Kidney capillary endothelial cell (primary cell): ENCODE measurements around the gene STRIP1.
A peak's percentile ranks its signal among the peaks of the same experiment; 100 is the strongest.
"Not testable (repeated sequence)": the region's sequence is repeated elsewhere in the genome, so short reads cannot be mapped to it uniquely, and the experiment has no call there.

Source experiments
- DNase-seq: peaks from one replicate; pipeline ENCODE4 v3.0.0-alpha.2; 2018; ENCODE audit warnings: low spot score

The STRIP1 gene

DNA sequence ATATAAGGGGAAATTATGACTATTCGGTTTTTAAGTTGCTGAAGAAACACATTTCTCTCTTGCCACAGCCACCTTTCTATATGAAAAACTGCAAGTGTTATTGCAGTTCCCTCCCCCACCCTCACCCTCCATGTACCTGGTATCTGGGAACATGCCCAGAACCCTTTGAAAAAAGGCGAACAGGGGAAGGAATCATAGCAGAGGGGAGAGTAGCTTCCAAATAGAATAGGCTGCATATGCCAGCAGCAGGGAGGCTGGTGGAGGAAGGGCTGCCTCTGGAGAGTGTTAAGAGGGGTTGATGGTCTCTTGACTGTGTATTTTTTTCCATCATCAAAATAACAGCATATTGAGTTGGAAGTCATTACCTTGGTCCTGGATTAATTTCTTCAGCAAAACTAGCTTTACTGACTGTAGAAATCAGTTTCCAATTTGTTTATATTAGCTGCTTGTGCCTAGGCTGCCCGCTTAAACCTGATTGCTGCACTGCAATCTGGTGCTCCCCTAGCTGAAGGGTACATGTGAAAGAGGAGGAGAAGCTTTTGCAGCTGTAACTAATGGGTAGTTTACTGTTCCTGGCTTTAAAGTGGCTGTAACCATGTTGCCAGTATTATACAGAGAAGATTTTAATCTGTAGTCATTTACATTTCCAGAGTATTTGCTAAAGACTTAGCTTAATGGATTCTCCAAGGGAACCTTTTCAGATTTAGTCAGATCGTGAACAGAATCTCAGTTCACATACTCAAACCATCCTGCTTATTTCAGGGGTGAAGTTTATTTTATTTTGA, 27.2 kb upstream of the STRIP1 start:
- DNase-seq = no peak

DNA sequence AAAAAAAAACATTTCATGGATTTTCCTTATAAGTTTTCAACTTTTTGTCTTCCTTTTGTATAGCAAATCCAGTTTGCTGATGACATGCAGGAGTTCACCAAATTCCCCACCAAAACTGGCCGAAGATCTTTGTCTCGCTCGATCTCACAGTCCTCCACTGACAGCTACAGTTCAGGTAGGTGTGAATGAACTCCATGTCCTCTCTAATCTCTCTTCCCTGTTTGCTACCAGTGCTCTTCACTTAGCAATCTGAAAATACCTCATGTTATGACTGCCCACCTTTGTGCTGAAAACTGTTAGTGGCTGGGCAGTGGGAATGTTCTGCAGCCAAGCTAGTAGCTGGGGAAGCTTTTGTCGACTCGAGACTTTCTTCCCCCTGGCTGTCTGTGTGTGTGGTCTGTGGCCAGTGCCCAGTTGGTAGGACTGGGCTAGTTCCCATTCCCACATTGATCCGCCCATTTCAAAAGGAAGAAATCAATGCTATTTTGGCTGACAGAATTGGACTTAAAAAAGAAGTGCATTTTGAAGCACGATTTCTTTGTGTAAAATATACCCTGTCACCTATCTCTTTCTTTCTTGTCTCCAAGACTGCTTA, 25.4 kb upstream of the STRIP1 start:
- DNase-seq = no peak

DNA sequence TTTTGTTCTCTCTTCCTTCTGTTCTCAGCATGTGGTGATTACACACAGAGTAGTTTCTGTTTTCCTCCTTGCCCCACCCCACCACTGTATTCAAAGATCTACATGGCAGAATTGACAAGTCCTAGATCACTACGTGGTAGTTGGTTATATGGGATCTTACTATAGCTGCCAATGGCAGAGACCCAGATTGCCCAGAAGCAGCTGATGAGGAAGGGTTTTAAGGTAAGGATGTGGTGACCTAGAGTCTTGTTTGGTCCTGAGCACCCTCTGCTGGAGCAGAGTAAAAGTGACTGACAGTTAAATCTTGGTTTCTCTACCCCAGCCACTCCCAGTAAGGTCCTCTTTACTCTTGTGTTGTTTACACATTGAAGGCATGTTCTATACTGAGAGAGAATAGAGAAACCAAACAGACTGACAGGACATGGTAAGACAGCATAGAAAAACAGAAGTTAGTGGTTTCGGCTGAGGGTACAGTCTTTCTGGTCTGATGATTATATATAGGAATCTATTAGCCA, 22.8 kb upstream of the STRIP1 start:
- DNase-seq = peak; percentile 32

DNA sequence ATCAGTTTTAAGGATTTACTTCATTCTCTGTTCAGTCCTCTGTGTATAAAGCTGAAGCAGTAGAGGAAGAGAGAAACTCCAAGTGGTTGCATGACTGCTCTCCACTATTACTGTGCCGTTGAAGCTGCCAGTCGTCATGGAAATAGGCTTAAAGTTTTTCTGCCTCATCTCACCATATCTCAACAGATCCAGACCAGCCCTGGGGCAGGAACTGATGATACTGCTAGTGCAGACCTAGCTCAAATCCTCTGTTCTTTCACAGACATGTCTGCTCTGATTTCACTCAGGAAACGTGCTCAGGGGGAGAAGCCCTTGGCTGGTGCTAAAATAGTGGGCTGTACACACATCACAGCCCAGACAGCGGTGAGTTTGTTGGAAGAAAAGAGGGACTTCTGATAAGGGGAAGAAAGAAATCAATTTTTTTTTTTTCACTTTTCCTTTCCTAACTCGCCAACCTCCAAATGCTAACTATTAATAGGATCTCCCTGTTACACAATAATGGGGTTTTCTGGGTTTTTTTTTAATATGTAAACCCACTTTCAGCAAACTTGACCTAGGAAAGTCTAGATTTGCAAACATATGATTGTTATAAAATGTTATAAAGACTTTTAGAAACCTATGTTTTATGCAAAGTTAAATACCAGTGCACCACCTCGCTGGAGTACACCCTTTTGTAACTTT, 22.2 kb upstream of the STRIP1 start:
- DNase-seq = no peak

DNA sequence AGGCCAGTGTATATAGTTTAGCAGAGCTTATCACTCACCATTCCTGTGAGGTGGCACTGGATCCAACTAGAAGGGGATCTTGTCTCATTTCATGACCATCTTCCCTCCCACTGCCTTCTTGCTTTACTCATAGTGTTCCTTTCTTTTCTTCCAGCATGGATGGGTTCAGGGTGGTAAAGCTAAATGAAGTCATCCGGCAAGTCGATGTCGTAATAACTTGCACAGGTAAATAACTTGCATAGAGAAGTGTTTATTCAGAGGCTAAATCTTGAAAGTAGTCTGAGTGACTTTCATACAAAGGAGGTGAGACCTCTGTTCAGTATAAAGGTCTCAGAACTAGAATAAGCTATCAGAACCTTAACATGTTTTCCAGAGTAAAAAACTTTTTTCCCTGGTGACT, 16.6 kb upstream of the STRIP1 start:
- DNase-seq = no peak

DNA sequence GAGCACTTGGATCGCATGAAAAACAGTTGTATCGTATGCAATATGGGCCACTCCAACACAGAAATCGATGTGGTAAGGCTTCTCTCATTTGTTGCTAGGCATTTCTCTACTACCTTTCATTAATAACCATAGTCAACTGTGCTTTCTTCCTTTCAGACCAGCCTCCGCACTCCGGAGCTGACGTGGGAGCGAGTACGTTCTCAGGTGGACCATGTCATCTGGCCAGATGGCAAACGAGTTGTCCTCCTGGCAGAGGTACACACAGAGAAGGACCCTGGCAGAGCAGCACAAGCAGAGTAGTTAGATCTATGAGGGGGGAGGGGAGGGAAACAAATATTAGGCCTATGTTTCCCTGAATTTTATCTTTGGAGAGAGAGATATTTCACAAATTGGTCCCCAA, 16.0 kb upstream of the STRIP1 start:
- no peak for DNase-seq

DNA sequence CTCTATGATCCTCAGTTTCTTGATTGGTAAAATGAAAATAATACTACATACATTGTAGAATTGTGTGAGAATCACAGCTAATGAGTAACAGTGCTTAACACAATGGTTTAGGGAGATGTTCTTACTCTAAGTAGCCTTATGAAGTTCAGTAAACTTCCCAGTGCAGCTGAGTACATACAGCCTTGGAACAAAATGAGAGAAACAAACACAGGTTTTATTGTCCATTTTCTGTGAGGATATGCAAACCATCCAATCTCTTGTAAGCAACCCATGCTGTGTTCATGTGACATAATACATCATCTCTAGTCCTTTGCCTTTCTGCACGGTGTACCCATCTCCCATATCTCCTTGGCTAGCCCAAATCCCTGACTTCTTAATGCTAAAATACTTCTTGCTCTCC, 14.7 kb upstream of the STRIP1 start:
- no peak for DNase-seq

DNA sequence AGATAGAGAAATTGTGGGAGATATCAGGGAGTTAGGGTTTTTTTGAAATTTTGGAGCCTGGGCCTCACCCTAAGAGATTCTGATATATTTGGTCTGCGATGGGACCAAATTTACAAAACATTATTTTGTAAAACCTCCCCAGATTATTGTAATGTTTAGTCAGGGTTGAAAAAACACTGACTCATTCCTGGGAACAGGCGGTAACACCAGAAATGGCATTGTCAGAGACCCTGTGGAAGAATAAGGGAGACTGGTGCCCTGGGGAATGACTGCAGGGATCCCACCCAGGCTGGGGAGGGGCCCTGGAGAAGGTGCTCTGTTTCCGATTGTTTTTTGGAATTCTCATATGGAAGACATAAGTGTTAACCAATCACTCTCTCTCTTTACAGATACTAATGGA, 13.1 kb upstream of the STRIP1 start:
- DNase-seq = no peak

DNA sequence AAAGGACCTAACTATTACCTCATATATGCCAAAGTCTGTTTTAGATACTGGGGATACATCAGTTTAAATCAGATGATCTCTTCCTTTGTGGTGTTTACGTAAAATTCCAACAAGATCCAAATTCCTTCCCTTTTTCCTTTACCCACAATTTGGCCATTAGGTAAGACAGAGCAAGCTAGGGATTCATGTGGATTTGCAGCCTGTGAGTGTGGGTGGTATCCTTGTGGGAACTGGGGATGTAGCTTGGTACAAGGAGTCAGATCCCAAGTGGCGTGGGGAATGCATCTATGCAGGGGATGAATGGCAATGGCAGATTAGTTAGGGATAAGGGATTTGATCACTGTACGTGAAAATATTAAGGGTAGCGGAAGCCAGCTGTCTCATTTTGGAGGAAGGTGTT, 9.8 kb upstream of the STRIP1 start:
- no peak for DNase-seq

DNA sequence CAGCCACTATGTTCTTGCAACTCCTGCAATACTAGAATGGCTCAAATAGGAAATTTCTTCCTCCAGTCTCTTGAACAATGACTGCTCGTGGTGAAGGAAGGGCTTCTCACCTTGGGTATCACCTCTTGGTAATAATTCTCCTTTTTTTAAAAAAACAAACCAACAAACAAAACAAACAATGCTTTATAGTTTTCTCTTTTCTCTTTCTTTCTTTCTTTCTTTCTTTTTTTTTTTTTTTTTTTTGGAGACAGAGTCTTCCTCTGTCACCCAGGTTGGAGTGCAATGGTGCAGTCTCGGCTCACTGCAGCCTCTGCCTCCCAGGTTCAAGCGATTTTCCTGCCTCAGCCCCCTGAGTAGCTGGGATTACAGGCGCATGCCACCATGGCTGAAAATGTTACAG, 3.7 kb upstream of the STRIP1 start:
- not testable (repeated sequence) for DNase-seq

DNA sequence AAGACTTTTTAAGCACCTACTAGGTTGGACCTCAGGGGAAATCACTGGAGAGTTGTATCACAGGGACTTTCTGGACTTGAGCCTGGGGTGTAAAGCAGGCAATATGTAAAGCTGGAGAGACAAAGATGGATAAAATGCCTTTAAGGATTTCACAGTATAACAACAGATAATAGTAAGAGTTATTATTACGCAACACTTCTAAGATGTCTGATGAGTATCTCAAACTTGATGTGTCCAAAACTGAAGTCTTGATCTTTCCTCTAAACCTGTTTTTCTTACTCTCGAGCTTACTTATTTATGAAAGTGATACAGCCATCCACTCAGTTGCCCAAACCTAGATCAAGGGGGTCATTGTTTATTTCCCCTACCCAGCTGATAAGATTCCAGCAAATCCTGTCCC, 2.1 kb upstream of the STRIP1 start:
- DNase-seq = no peak

DNA sequence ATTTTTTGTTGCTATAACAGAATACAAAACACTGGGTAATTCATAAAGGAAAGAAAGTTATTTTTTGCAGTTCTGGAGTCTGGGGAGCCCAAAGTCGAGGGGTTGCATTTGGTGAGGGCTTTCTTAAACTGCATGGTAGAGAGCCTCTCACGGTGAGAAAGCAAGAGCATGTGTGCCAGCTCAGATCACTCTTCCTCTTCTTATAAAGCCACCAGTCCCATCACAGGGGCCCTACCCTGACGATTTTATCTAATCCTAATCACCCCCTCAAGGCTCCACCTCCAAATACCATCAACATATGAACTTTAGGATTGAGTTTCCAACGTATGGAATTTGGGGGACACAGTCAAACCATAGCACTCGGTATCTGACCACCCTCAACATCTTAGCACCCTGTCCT, 1.0 kb upstream of the STRIP1 start:
- no peak for DNase-seq

DNA sequence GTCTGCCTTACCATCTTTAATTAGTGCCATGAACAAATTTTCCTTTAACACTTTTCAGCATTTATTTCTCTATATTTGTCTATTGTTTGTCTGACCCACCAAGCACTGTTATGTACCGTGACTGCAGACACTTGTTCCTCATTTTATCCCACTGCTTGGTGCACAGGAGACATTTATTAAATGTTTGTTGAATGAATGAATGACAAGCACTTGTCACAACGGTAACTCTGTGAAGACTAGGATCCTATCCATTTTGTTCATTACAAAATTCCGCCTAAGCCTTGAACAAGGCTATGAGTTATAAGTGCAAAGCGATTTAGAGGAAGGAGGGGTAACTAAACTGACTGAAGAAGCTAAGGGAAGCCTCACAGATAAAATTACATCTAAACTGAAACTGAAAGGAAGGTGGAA, 379 bp upstream of the STRIP1 start:
- no peak for DNase-seq

DNA sequence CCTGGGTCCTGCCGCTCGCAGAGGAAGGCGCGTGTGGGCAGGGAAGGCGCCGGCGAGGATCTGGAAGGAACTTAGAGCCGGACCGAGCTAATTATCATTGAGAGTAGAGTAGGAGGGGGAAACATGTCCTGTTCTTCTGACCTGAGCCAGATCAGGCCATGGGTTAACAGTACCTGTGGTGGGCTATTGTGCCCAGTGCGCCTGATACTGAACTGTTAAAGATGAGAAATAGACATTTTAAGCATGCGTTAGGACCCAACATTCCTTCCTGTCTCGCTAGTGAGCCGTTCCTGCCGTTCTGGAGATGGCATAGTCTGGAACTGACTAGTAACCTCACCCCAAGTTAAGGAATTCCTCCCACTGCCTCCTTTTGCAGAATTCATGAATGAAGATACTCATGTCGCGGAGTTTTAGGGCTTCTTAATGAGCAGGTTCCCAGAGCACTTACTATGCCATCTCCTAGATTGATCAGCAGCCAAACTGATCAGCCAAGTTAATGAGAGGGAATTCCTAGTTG, 870 bp downstream of the STRIP1 start:
- DNase-seq = peak; percentile 57

DNA sequence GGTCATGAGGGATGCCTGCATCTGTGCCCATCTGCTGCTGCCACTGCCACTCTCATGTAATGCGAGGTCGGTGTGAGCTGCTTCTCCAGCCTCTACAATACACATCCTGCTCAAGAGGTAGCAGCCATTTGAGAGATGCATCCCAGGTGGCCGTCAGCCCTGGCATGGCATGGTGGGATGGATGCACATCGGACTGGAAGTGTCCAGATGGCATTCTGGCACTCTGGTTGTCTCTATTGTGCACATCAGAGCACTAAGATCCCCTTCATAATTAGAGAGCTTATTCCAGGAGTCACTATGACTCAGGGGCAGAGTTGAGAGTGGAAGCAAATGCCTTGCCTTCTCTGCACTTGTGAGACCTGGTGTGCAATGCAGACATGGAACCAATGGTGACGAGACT, 3.8 kb downstream of the STRIP1 start:
- DNase-seq = no peak

DNA sequence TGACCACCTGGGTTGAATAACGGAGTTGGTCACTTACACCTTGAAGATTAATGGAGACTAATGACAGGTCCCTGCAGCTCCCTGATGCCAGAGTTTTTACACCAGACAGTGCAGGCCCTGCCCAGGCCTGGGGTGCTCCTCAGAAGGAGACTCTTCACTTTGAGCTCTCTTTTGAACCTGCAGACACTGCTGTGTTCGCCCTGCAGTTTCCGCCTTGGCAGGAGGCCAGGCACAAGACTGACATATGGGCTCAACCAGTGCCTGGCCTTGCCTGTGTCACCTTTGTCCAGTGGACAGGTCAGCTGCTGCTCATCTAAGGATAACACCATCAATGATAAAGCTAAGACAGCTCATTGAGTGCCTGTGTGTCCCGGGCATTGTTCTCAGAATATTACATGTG, 5.2 kb downstream of the STRIP1 start:
- no peak for DNase-seq

DNA sequence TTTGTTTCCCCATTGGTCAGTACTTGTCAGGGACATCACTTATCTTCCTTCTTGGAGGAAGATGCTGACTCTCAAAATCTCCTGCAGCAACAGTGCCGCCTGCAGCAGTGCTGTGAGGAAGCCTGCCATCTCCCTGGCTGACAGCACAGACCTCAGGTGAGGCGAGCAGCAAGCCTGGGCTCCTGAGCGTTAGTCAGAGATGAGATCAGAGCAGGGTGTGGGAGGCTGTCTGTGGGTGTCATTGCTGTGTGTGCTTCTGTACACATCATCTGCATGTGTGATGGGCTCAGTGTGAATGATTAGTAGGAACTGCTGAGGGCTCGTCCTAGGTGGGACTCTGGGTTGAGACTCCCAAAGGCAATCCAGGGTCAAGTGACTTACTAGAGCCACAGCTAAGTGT, 6.1 kb downstream of the STRIP1 start:
- no peak for DNase-seq

DNA sequence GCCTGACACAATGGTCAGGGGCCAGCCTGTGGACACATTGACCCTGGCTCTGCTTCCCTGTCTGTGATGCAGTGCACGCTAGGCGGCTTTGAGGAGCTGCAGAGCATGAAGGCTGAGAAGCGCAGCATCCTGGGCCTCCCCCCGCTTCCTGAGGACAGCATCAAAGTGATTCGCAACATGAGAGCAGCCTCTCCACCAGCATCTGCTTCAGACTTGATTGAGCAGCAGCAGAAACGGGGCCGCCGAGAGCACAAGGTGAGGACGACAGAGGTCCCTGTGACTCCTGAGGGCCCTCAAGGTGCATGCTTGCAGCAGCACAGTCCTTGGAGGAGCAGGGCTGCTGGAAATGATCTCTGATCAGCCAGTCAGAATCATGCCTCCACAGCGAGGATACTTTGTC, 8.6 kb downstream of the STRIP1 start:
- DNase-seq = no peak

DNA sequence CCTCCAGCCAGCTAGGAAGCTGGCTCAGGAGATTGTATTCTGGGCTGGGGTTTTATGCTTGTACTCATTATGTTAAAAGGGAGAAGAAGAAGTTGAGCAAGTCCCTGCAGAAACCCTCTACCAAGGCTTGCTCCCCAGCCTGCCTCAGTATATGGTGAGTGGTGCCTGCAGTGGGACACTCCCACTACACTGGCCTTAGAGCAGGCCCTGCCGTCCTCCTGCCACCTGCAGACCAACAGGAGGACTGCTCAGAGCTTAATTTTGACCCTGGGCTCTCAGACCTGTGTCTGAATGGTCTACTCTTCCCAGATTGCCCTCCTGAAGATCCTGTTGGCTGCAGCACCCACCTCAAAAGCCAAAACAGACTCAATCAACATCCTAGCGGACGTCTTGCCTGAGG, 13.0 kb downstream of the STRIP1 start:
- DNase-seq = no peak

DNA sequence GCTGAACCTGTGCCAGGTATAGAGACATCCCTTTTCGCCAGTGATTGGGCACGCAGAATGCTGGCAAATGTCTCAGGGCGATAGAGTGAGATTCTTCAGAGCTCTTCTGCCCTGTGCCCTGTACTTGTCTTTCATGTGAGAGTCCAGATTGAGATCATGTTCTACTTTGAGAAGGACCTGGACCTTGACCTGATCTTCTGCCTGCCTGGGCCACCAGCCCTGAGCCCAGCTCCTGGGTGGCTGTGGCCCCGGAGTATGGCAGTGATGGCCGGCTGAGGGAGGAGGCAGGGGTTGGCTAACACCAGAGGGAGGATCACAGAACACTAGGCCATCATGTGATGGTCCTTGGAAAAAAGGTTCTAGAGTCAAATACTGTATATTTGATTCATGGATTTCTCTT, 13.8 kb downstream of the STRIP1 start:
- DNase-seq = no peak

DNA sequence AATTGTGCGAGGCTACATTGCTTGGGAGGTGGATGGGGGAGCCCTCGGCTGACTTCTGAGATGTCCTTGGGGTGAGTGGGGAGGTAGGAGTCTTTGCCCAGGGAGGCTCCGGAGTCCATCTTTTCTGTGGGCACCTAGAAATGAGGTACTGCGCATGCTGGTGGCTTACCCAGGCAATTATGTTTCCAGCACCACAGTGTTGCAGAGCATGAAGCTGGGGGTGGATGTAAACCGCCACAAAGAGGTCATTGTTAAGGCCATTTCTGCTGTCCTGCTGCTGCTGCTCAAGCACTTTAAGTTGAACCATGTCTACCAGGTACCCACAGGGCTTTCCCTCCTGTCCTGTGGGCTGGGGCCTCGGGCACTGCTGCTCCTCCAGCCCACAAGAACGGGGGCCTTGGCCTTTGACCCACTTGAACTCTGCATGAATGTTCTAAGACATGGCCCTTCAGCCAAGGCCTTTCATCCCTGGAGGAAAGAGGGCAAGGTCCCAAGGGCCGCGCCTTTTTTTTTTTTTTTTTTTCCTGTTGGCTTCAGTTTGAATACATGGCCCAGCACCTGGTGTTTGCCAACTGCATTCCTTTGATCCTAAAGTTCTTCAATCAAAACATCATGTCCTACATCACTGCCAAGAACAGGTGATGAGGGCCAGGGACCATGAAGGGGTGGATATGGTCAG, 14.6 kb downstream of the STRIP1 start:
- DNase-seq = no peak

DNA sequence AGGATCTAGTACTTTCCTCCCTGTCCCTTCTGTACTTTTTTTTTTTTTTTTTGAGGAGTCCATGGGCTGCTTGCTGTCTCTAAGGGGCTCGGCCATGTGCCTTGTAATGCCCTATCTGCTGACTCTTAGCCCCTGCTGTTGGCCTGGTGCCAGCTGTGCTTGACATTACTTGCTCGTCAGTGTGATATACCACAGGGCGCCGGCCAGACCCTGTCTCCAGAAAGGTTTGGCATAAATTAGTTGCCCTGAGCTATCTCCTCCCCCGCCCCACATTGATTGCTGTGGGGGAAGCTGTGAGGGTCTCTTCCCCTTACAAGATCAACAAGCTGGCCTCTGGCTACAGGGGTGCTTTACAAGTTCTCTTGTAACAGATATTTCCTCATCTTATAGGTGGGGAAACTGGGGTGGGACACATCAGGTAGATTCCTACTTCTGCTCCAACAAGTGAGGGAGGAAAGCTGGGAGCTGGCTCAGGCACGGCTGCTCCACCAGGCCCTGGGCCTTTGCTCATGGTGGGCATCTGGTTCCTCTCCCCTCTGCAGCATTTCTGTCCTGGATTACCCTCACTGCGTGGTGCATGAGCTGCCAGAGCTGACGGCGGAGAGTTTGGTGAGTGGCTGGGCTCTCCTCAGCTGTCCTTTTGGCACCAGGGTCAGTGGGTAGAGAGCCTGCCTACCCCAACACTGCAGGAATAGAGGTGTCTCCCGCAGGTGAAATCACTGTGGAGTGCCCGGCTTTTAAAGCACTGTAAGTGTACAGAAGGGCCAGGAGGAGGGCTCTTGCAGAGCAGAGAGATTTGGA, 15.6 kb downstream of the STRIP1 start:
- DNase-seq = no peak
